Neural cell (in vitro differentiated cells): Measurements from ENCODE around the gene CDC25B.

Experiments used
- CTCF ChIP-seq: fragments of 450-650 bp; IDR thresholded peaks from 2 replicates; pipeline ENCODE4 v1.5.1; 2014; ENCODE audit warnings: antibody characterized with exemption, mild to moderate bottlenecking, moderate library complexity; ENCODE audit not compliant: poor library complexity, severe bottlenecking
- EP300 ChIP-seq: fragments of 450-650 bp; conservative IDR thresholded peaks from 2 replicates; pipeline ENCODE4 v1.6.1; 2014; ENCODE audit warnings: antibody characterized with exemption, mild to moderate bottlenecking, moderate library complexity; ENCODE audit not compliant: poor library complexity, severe bottlenecking
- EZH2 ChIP-seq: fragments of 200-600, 300-800 bp; shearing (Covaris generic), sonication (generic); IDR thresholded peaks from 2 replicates; pipeline ENCODE4 v1.6.1; 2014; ENCODE audit warnings: antibody characterized with exemption, low read length, borderline replicate concordance, mild to moderate bottlenecking; ENCODE audit not compliant: insufficient read depth, poor library complexity, severe bottlenecking
- POLR2AphosphoS5 ChIP-seq: IDR thresholded peaks from 2 replicates; pipeline ENCODE4 v1.6.1; 2012
- RAD21 ChIP-seq: fragments of 450-650 bp; conservative IDR thresholded peaks from 2 replicates; pipeline ENCODE4 v1.6.1; 2014; ENCODE audit warnings: antibody characterized with exemption, mild to moderate bottlenecking, moderate library complexity

DNA sequence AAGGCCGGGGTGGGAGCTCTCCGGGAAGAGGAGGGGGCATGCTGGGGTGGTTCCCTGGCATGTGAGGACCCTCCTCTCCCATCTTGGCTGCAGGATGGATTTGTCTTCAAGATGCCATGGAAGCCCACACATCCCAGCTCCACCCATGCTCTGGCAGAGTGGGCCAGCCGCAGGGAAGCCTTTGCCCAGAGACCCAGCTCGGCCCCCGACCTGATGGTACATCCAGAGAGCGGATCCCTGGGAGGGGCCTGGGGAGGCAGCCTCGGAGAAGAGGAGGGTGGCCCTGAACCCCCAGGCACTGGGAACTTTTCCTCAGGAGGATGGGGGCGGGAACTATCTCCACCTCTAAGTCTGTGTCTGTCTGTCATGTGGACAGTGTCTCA is 4.8 kb downstream of the CDC25B start:
- no peak for TF ChIP-seq EP300
- no peak for TF ChIP-seq CTCF
- TF ChIP-seq EZH2: no peak
- no peak for TF ChIP-seq RAD21
- TF ChIP-seq POLR2AphosphoS5: no peak
